ENCODE data around the gene ERBB4.
A peak's percentile ranks its signal among the peaks of the same experiment; 100 is the strongest.

Gene ERBB4

GRCh38 chr2:212147921-212148513, 390.6 kb downstream of the ERBB4 start:
- H3K27ac ChIP-seq: no peak overlapping the region
- TF ChIP-seq CTCF (conservative IDR thresholded peaks at IDR 0.05): peak; percentile 78

- H3K27ac ChIP-seq: no peak overlapping the region
- no peak for TF ChIP-seq CTCF (conservative IDR thresholded peaks at IDR 0.05)
These were observed 392.2 kb downstream of the ERBB4 start for GRCh38 chr2:212146416-212146815.

- no peak overlapping the region for H3K27ac ChIP-seq
- no peak for TF ChIP-seq CTCF (conservative IDR thresholded peaks at IDR 0.05)
These were observed 393.5 kb downstream of the ERBB4 start for GRCh38 chr2:212145121-212145520.

- H3K27ac ChIP-seq: no peak overlapping the region
- no peak for TF ChIP-seq CTCF (conservative IDR thresholded peaks at IDR 0.05)
These were observed 396.0 kb downstream of the ERBB4 start for GRCh38 chr2:212142631-212143030.

GRCh38 chr2:212141499-212141898, 397.1 kb downstream of the ERBB4 start:
- no peak for TF ChIP-seq CTCF (conservative IDR thresholded peaks at IDR 0.05)

GRCh38 chr2:212136216-212136795, 402.3 kb downstream of the ERBB4 start:
- no peak overlapping the region for H3K27ac ChIP-seq
- TF ChIP-seq CTCF (conservative IDR thresholded peaks at IDR 0.05): no peak

More at GRCh38 chr2:212141499-212141898, 397.1 kb downstream of the ERBB4 start:
- no peak overlapping the region for H3K27ac ChIP-seq

GRCh38 chr2:212135739-212136138, 402.9 kb downstream of the ERBB4 start:
- H3K27ac ChIP-seq: no peak overlapping the region
- TF ChIP-seq CTCF (conservative IDR thresholded peaks at IDR 0.05): no peak

Data from VCaP (cell line).